Smooth muscle cell of the brain vasculature (primary cell): ENCODE data around the gene GATAD2A.

Experiments used
- DNase-seq: peaks from one replicate; pipeline ENCODE4 v3.0.0-alpha.2; 2012; ENCODE audit warnings: low read depth, low spot score

GATAD2A gene

GRCh38 chr19:19487950-19488874, 82.7 kb downstream of the GATAD2A start:
- DNase-seq = no peak

GRCh38 chr19:19488875-19489690, 83.6 kb downstream of the GATAD2A start:
- DNase-seq = peak; percentile 68

- DNase-seq = no peak
Measured at GRCh38 chr19:19489804-19490204, 84.3 kb downstream of the GATAD2A start.

GRCh38 chr19:19490214-19490968, 84.9 kb downstream of the GATAD2A start:
- peak; percentile 66 for DNase-seq

- DNase-seq = no peak
Measured at GRCh38 chr19:19491321-19492025, 86.0 kb downstream of the GATAD2A start.

- no peak for DNase-seq
Measured at GRCh38 chr19:19492026-19492610, 86.6 kb downstream of the GATAD2A start.

GRCh38 chr19:19493841-19494546, 88.5 kb downstream of the GATAD2A start:
- DNase-seq = no peak

- no peak for DNase-seq
Measured at GRCh38 chr19:19495614-19496603, 90.4 kb downstream of the GATAD2A start.

GRCh38 chr19:19498255-19498991, 92.9 kb downstream of the GATAD2A start:
- no peak for DNase-seq

GRCh38 chr19:19499272-19499995, 94.0 kb downstream of the GATAD2A start:
- DNase-seq = no peak

GRCh38 chr19:19500975-19501644, 95.6 kb downstream of the GATAD2A start:
- DNase-seq = no peak

- no peak for DNase-seq
Measured at GRCh38 chr19:19501798-19502197, 96.3 kb downstream of the GATAD2A start.

- no peak for DNase-seq
Measured at GRCh38 chr19:19502281-19502680, 96.8 kb downstream of the GATAD2A start.

GRCh38 chr19:19502808-19503602, 97.5 kb downstream of the GATAD2A start:
- DNase-seq = no peak

- DNase-seq = no peak
Measured at GRCh38 chr19:19504754-19505668, 99.5 kb downstream of the GATAD2A start.
